RWPE2 (cell line): Measurements from ENCODE around the gene SNRPA1.
A peak's percentile ranks its signal among the peaks of the same experiment; 100 is the strongest.
"Not testable (repeated sequence)": the region's sequence is repeated elsewhere in the genome, so short reads cannot be mapped to it uniquely, and the experiment has no call there.

Experiments
- ATAC-seq: fragments of 200-7000 bp; cut with Tn5 transposase; 3 replicates; pipeline ENCODE4 v1.9.1; 2021; ENCODE audit warnings: low read depth
- DNase-seq: peaks from one replicate; pipeline ENCODE4 v3.0.0-alpha.2; 2020; ENCODE audit warnings: low spot score
- H3K27ac ChIP-seq: fragments of 450-650 bp; 2 replicates; pipeline ENCODE4 v1.5.1; 2017; ENCODE audit warnings: mild to moderate bottlenecking; ENCODE audit not compliant: poor library complexity, severe bottlenecking
- H3K27me3 ChIP-seq: fragments of 250-450 bp; sonication (Bioruptor Pico); 2 replicates; pipeline ENCODE4 v1.5.1; 2021; ENCODE audit warnings: mild to moderate bottlenecking, moderate library complexity; ENCODE audit not compliant: insufficient read depth, poor library complexity, severe bottlenecking
- H3K36me3 ChIP-seq: fragments of 250-450 bp; sonication (Bioruptor Pico); 2 replicates; pipeline ENCODE4 v1.5.1; 2020; ENCODE audit warnings: low read depth, mild to moderate bottlenecking, moderate library complexity
- H3K4me1 ChIP-seq: fragments of 250-450 bp; sonication (Bioruptor Pico); 2 replicates; pipeline ENCODE4 v1.5.1; 2021; ENCODE audit warnings: mild to moderate bottlenecking, moderate library complexity; ENCODE audit not compliant: insufficient read depth, poor library complexity, severe bottlenecking
- H3K4me3 ChIP-seq: fragments of 250-450 bp; sonication (Bioruptor Pico); 2 replicates; pipeline ENCODE4 v1.5.1; 2021; ENCODE audit warnings: mild to moderate bottlenecking, moderate library complexity; ENCODE audit not compliant: severe bottlenecking
- H3K9me3 ChIP-seq: fragments of 250-450 bp; sonication (Bioruptor Pico); 2 replicates; pipeline ENCODE4 v1.5.1; 2021; ENCODE audit warnings: mild to moderate bottlenecking, moderate library complexity; ENCODE audit not compliant: severe bottlenecking
- TF ChIP-seq, protein P1 (sequence below): fragments of 450-650 bp; IDR thresholded peaks from one replicate; pipeline ENCODE4 v1.5.1; 2017; ENCODE audit warnings: mild to moderate bottlenecking, moderate library complexity; ENCODE audit not compliant: poor library complexity, severe bottlenecking

SNRPA1 gene

DNA sequence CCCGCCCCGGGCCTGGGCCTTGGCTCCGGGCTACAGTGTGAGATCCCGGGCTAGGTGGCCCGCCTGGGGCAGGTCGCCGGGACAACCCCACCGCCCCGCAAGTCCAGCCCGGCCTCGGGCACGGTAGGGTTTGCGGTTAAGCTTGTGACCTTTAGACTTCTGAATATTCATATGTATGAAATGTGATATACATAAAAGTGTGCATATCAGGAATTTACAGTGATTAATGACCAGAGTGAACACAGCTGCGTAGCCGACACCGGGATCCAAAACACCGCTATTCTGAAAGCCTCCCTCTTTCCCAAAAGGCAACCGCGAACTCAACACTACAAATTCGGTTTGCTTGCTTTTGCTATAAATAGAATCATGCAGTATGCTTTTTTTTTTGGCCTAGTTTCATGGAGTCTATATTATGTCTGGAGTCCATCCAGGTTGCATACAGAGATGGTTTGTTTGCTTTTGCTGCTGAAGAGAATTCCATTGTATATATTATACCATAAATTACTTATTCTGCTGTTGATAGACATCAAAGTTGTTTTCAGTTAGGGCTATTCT, 636 bp upstream of the SNRPA1 start:
- H3K9me3 ChIP-seq = no peaks in the 10 kb centered on the region
- peaks cover 27% of the 10 kb centered on the region for H3K4me1 ChIP-seq
- H3K4me3 ChIP-seq = peak overlapping the region; percentile 84
- no peaks in the 10 kb centered on the region for H3K27me3 ChIP-seq
- peak overlapping the region; percentile 80 for H3K27ac ChIP-seq
- ATAC-seq = no peak; the same call in 2 of the 3 replicates
- peaks cover 29% of the 10 kb centered on the region for H3K36me3 ChIP-seq
- peak; percentile 80 for DNase-seq
- TF ChIP-seq, protein P1, sequence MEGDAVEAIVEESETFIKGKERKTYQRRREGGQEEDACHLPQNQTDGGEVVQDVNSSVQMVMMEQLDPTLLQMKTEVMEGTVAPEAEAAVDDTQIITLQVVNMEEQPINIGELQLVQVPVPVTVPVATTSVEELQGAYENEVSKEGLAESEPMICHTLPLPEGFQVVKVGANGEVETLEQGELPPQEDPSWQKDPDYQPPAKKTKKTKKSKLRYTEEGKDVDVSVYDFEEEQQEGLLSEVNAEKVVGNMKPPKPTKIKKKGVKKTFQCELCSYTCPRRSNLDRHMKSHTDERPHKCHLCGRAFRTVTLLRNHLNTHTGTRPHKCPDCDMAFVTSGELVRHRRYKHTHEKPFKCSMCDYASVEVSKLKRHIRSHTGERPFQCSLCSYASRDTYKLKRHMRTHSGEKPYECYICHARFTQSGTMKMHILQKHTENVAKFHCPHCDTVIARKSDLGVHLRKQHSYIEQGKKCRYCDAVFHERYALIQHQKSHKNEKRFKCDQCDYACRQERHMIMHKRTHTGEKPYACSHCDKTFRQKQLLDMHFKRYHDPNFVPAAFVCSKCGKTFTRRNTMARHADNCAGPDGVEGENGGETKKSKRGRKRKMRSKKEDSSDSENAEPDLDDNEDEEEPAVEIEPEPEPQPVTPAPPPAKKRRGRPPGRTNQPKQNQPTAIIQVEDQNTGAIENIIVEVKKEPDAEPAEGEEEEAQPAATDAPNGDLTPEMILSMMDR = no peak

DNA sequence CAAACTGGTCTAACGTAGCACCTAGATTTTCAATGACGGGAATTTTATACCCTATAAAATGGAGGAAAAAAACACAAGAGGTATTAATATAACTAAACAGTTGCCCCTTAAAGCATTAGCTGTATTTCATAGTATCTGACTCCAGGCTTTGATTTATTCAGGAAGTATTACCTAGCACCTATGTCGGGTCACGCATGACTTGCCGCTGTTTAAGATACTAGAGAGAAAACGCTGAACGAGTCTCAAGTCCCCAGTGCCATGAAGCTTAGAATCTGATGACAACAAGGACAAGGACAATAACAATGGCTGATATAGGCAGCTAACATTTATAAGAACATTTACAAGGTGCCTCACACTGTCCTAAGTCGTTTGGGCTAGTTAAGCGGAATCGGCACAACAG, 1.9 kb downstream of the SNRPA1 start:
- peaks cover 27% of the 10 kb centered on the region for H3K4me1 ChIP-seq
- H3K27ac ChIP-seq = peak overlapping the region; percentile 80
- ATAC-seq (no peak), DNase-seq (no peak)
- no peaks in the 10 kb centered on the region for H3K27me3 ChIP-seq
- TF ChIP-seq, protein P1 = no peak
- peak overlapping the region; percentile 84 for H3K4me3 ChIP-seq
- peaks cover 50% of the 10 kb centered on the region for H3K36me3 ChIP-seq
- no peaks in the 10 kb centered on the region for H3K9me3 ChIP-seq

DNA sequence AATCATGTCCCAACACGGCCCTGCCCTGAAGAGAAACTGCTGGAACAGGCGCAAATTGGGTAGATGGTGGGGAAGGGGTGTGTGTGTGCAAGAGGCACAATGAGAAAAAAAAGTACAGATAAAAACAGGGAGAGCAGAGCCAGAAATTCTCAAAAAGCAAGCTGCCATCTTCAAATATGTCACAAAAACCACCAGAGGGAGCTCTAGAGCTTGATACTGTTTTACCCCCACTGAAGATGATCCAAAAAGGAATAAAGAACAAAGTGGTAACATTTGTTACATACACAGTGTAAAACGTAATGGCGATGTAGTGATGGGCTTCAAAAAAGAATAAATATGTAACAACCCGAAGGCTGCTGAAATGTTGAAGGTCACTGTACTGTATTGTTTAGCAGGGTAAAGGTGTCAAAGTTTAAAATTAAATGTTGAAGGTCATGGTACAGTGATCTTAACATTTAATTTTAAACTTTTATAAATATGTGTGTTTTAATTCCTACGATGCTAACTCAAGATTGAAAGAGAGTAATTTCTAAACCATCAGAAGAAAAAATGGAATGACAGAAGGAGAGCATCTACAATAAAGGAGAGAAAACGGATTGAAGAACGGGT, 6.0 kb downstream of the SNRPA1 start:
- H3K36me3 ChIP-seq = peaks cover 91% of the 10 kb centered on the region

DNA sequence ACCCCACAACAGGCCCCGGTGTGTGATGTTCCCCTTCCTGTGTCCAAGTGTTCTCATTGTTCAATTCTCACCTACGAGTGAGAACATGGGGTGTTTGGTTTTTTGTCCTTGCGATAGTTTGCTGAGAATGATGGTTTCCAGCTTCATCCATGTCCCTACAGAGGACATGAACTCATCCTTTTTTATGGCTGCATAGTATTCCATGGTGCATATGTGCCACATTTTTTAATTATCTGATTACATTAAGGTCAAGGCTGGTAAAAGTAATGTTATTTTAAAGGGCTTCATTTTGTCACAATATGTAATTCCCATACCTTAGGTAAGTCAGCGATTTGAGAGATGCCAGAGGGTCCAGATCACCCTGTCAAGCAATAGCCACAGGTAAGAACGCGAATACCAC, 7.7 kb downstream of the SNRPA1 start:
- not testable (repeated sequence) for DNase-seq, H3K4me3 ChIP-seq, H3K9me3 ChIP-seq, H3K27me3 ChIP-seq, H3K4me1 ChIP-seq, H3K27ac ChIP-seq, ATAC-seq
- H3K36me3 ChIP-seq = peaks cover 95% of the 10 kb centered on the region

More for the DNA sequence above, 6.0 kb downstream of the SNRPA1 start:
- TF ChIP-seq, protein P1 = peak; percentile 97
- Histone ChIP-seq H3K27me3 (no peaks in the 10 kb centered on the region), H3K27ac (no peak overlapping the region), H3K4me1 (peaks cover 12% of the 10 kb centered on the region), H3K4me3 (no peak overlapping the region), H3K9me3 (no peaks in the 10 kb centered on the region)
- ATAC-seq (peak; percentile 57), DNase-seq (no peak)

DNA sequence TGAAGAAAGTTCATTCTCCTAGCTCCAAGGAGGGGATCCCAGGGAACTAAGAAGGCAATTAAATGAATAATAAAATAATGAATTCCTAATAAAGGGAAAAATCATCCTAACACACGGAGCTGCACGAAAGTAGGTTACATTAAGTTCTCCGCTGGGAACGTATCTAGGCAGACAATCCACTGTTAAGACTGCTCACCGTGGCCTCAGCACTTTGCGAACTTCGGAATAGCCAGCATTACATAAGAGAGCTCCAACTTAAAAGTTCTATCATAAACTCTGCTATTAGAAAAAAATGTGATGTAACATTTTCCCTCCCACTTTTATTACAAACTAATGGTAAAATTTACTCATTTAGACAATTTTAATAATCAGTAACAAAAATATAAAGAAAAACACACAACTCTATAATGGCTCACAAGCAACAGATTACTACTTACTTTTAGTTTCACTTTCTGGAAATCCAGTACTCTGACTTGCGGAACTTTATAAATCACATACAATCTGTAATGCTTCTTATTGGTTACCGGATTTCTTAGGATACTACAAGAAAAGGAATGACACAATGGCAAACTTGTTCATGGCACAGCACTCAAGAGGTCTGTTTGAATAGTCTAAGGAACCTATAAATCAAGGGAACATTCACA, 8.5 kb downstream of the SNRPA1 start:
- TF ChIP-seq, protein P1 = no peak
- Histone ChIP-seq H3K9me3 (no peaks in the 10 kb centered on the region), H3K27ac (no peak overlapping the region), H3K36me3 (peaks cover 95% of the 10 kb centered on the region), H3K4me3 (no peak overlapping the region), H3K27me3 (no peaks in the 10 kb centered on the region), H3K4me1 (no peaks in the 10 kb centered on the region)
- DNase-seq (no peak), ATAC-seq (no peak)
